HEK293T (cell line): ENCODE data around the gene CTNNA2.

ENCODE experiments used
- CTCF ChIA-PET: fragments of 350-600 bp; formaldehyde crosslinking; extraction: SDS; loops from one replicate; lab custom pipeline; 2021; ENCODE audit warnings: antibody characterized with exemption, inconsistent platforms; lab: Yijun Ruan, JAX
- POLR2A ChIA-PET: fragments of 350-600 bp; formaldehyde crosslinking; extraction: SDS; loops from one replicate; lab custom pipeline; 2020; ENCODE audit warnings: antibody characterized with exemption, inconsistent platforms; lab: Yijun Ruan, JAX
- DNase-seq: peaks from one replicate; pipeline ENCODE4 v3.0.0; 2012; ENCODE audit warnings: mixed read lengths; ENCODE audit errors: extremely low spot score
- ARNT ChIP-seq: fragments of 450-650 bp; IDR thresholded peaks from 2 replicates; pipeline ENCODE4 v1.6.1; 2017; ENCODE audit warnings: mild to moderate bottlenecking
- BHLHE40 ChIP-seq: fragments of 450-650 bp; IDR thresholded peaks from 2 replicates; pipeline ENCODE4 v1.6.1; 2016; ENCODE audit warnings: mild to moderate bottlenecking, moderate library complexity, borderline replicate concordance
- CTBP1 ChIP-seq: fragments of 450-650 bp; IDR thresholded peaks from 2 replicates; pipeline ENCODE4 v1.6.1; 2016; ENCODE audit warnings: borderline replicate concordance
- ELF4 ChIP-seq: fragments of 450-650 bp; IDR thresholded peaks from 2 replicates; pipeline ENCODE4 v1.6.1; 2017; ENCODE audit warnings: antibody characterized with exemption
- FOXA1 ChIP-seq: fragments of 450-650 bp; IDR thresholded peaks from 2 replicates; pipeline ENCODE4 v1.6.1; 2016; ENCODE audit warnings: mild to moderate bottlenecking
- FOXK2 ChIP-seq: fragments of 450-650 bp; IDR thresholded peaks from 2 replicates; pipeline ENCODE4 v1.6.1; 2016; ENCODE audit warnings: mild to moderate bottlenecking
- FOXM1 ChIP-seq: fragments of 450-650 bp; IDR thresholded peaks from 2 replicates; pipeline ENCODE4 v1.6.1; 2017; ENCODE audit warnings: mild to moderate bottlenecking, borderline replicate concordance
- HDGF ChIP-seq: fragments of 450-650 bp; IDR thresholded peaks from 2 replicates; pipeline ENCODE4 v1.6.1; 2017; ENCODE audit warnings: antibody characterized with exemption, borderline replicate concordance
- L3MBTL2 ChIP-seq: fragments of 450-650 bp; conservative IDR thresholded peaks from 2 replicates; pipeline ENCODE4 v1.6.1; 2016; ENCODE audit warnings: mild to moderate bottlenecking
- LEF1 ChIP-seq: fragments of 450-650 bp; IDR thresholded peaks from 2 replicates; pipeline ENCODE4 v1.6.1; 2017; ENCODE audit warnings: mild to moderate bottlenecking, borderline replicate concordance
- NFRKB ChIP-seq: fragments of 450-650 bp; IDR thresholded peaks from 2 replicates; pipeline ENCODE4 v1.6.1; 2016; ENCODE audit warnings: mild to moderate bottlenecking, moderate library complexity
- SP1 ChIP-seq: fragments of 450-650 bp; IDR thresholded peaks from 2 replicates; pipeline ENCODE4 v1.6.1; 2017
- SUZ12 ChIP-seq: fragments of 450-650 bp; IDR thresholded peaks from 2 replicates; pipeline ENCODE4 v1.6.1; 2016; ENCODE audit warnings: mild to moderate bottlenecking
- TARDBP ChIP-seq: fragments of 450-650 bp; IDR thresholded peaks from 2 replicates; pipeline ENCODE4 v1.6.1; 2016
- ZNF384 ChIP-seq: fragments of 450-650 bp; IDR thresholded peaks from 2 replicates; pipeline ENCODE4 v1.6.1; 2016
- TF ChIP-seq, protein P1 (sequence below): fragments of 450-650 bp; IDR thresholded peaks from 2 replicates; pipeline ENCODE4 v1.6.1; 2016

The CTNNA2 gene

DNA sequence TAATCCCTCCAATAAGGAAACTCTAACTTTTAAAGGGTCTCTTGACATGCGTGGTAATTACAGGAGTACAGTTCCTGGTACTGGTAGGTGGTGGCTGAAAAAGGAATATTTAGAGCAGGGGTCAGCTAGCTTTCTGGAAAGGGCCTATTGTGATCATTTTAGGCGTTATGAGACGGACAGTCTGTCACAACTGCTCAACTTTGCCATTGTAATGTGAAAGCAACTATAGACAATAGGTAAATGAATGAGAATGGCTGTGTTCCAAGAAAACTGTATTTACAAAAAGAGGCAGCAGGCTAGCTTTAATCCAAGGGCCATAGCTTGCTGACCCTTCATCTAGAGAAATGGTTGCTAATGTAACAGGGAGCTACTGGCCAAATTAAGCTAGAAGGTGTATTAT is 969.4 kb downstream of the CTNNA2 start:
- CTCF ChIA-PET, result no interaction called here
- no peak for DNase-seq

GRCh38 chr2:80489717-80490116 is 976.9 kb downstream of the CTNNA2 start:
- CTCF ChIA-PET, result no interaction called here
- no peak for DNase-seq
- POLR2A ChIA-PET, result no interaction called here
- no peak for TF ChIP-seq NFRKB
- no peak for TF ChIP-seq HDGF
- TF ChIP-seq FOXA1, result no peak
- TF ChIP-seq SUZ12, result no peak
- TF ChIP-seq TARDBP, result no peak
- no peak for TF ChIP-seq BHLHE40
- TF ChIP-seq L3MBTL2, result no peak
- TF ChIP-seq SP1, result no peak
- TF ChIP-seq FOXK2, result no peak
- no peak for TF ChIP-seq CTBP1
- TF ChIP-seq FOXM1, result no peak

More for the DNA sequence above, 969.4 kb downstream of the CTNNA2 start:
- POLR2A ChIA-PET, result no interaction called here
- TF ChIP-seq, protein P1, sequence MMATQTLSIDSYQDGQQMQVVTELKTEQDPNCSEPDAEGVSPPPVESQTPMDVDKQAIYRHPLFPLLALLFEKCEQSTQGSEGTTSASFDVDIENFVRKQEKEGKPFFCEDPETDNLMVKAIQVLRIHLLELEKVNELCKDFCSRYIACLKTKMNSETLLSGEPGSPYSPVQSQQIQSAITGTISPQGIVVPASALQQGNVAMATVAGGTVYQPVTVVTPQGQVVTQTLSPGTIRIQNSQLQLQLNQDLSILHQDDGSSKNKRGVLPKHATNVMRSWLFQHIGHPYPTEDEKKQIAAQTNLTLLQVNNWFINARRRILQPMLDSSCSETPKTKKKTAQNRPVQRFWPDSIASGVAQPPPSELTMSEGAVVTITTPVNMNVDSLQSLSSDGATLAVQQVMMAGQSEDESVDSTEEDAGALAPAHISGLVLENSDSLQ, result no peak
- TF ChIP-seq CTBP1 (no peak), ELF4 (no peak)

- ChIA-PET POLR2A (no interaction called here), CTCF (no interaction called here)
- TF ChIP-seq FOXK2 (no peak), ZNF384 (no peak), TARDBP (no peak), NFRKB (no peak), BHLHE40 (no peak), LEF1 (no peak), ARNT (no peak), FOXA1 (no peak), SP1 (no peak), SUZ12 (no peak), CTBP1 (no peak), ELF4 (no peak), HDGF (no peak), FOXM1 (no peak), L3MBTL2 (no peak)
- TF ChIP-seq, protein P1, result no peak
- no peak for DNase-seq
Measured at GRCh38 chr2:80490964-80491363, 978.1 kb downstream of the CTNNA2 start.

GRCh38 chr2:80496346-80496745 is 983.5 kb downstream of the CTNNA2 start:
- ChIA-PET POLR2A (no interaction called here), CTCF (interaction anchor here (0.6 kb wide), 1 partner anchor 415 kb away, joined by 6 read pairs; no protein-coding TSS in a partner anchor)
- DNase-seq, result no peak
- TF ChIP-seq LEF1, result no peak

GRCh38 chr2:80496775-80497174 is 983.9 kb downstream of the CTNNA2 start:
- ChIA-PET CTCF (interaction anchor here (0.6 kb wide), 1 partner anchor 416 kb away, joined by 6 read pairs; no protein-coding TSS in a partner anchor), POLR2A (no interaction called here)
- TF ChIP-seq LEF1, result no peak
- TF ChIP-seq L3MBTL2, result no peak
- TF ChIP-seq ARNT, result no peak
- TF ChIP-seq HDGF, result no peak
- TF ChIP-seq SP1, result no peak
- no peak for DNase-seq

DNA sequence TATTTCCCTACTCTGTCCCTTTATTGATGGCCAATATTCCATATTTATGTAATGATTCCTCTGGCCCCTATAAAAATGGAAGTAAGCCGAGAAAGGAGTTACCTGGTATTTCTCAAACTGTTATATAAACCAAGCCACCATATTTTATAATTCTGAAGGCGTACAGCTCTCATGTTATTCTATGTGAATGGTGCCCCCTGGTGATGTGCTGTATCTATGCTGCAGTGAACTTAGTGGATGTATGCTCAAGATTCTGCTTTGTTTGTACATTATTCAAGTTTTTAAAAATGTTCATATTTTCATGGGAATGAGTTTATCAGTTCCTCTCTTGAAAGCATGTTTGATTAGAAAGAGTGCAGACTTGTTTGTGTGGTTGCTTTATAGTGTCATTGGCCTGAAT is 986.2 kb downstream of the CTNNA2 start:
- TF ChIP-seq TARDBP, result no peak
- TF ChIP-seq FOXK2, result no peak
- TF ChIP-seq SP1, result no peak
- TF ChIP-seq, protein P1, result no peak
- TF ChIP-seq BHLHE40, result no peak
- no peak for TF ChIP-seq FOXM1
- no peak for TF ChIP-seq L3MBTL2
- TF ChIP-seq HDGF, result no peak
- no peak for TF ChIP-seq NFRKB
- no peak for TF ChIP-seq CTBP1
- no peak for TF ChIP-seq SUZ12
- TF ChIP-seq LEF1, result no peak
- TF ChIP-seq ZNF384, result no peak
- no peak for TF ChIP-seq ARNT
- TF ChIP-seq FOXA1, result no peak
- no peak for TF ChIP-seq ELF4
- DNase-seq, result peak; percentile 10
- ChIA-PET CTCF (interaction anchor here (1.0 kb wide), 1 partner anchor 173 kb away, joined by 5 read pairs; no protein-coding TSS in a partner anchor), POLR2A (no interaction called here)

DNA sequence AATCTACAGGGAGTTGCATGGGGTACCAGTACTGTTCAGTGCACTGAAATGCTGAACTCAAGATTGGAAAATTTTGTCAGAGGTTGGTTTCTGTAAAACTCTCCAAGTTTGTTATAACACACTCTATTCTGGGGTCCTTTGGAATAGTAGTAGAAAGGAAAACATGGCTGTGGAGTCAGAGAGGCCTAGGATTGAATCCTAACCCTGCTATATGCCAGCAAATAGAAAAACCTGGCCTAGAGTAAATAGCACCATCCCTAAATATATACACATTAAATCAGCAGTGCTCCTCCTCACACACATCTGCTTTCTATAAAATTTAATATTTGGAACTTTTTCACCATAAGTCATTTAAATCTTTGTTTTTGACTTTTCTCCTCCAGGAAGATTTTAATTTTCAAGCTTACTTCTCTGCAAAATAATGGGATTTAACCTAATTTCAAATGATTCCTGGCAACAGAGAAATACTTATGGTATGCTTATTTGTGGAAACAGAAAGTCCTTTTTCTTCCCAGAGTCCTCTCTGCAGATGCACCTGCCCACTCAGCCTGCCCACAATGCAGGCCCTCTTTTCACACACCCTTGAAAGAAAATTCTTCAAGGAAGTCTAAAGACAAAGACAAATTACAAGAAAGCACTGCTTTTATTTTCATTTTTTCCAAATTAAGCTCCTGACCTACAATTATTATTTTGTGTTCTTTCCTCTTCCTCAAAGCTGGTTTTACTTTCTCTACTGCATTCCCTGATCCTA is 989.2 kb downstream of the CTNNA2 start:
- POLR2A ChIA-PET, result no interaction called here
- no peak for TF ChIP-seq L3MBTL2
- CTCF ChIA-PET, result no interaction called here
- DNase-seq, result no peak
